ENCODE results near the gene PLCG1.

The PLCG1 gene

GRCh38 chr20:41152108-41152757 lies 14.9 kb downstream of the PLCG1 start:
- no peak for TF ChIP-seq CTCF (conservative IDR thresholded peaks at IDR 0.05; ENCODE audit: low read depth, low read length)
- no peak for DNase-seq (ENCODE audit: low read depth)
- no peak overlapping the region for H3K4me3 ChIP-seq (ENCODE audit: low read length)

- no peak for TF ChIP-seq CTCF (conservative IDR thresholded peaks at IDR 0.05; ENCODE audit: low read depth, low read length)
- DNase-seq (ENCODE audit: low read depth): no peak
- no peak overlapping the region for H3K4me3 ChIP-seq (ENCODE audit: low read length)
Observed at GRCh38 chr20:41154436-41155176, 17.3 kb downstream of the PLCG1 start.

- no peak for TF ChIP-seq CTCF (conservative IDR thresholded peaks at IDR 0.05; ENCODE audit: low read depth, low read length)
- no peak overlapping the region for H3K4me3 ChIP-seq (ENCODE audit: low read length)
- DNase-seq (ENCODE audit: low read depth): no peak
Observed at GRCh38 chr20:41155261-41155660, 17.9 kb downstream of the PLCG1 start.

- DNase-seq (ENCODE audit: low read depth): no peak
- H3K4me3 ChIP-seq (ENCODE audit: low read length): no peak overlapping the region
- TF ChIP-seq CTCF (conservative IDR thresholded peaks at IDR 0.05; ENCODE audit: low read depth, low read length): no peak
Observed at GRCh38 chr20:41158082-41158625, 20.8 kb downstream of the PLCG1 start.

- no peak for TF ChIP-seq CTCF (conservative IDR thresholded peaks at IDR 0.05; ENCODE audit: low read depth, low read length)
- no peak for DNase-seq (ENCODE audit: low read depth)
- H3K4me3 ChIP-seq (ENCODE audit: low read length): no peak overlapping the region
Observed at GRCh38 chr20:41159547-41159946, 22.2 kb downstream of the PLCG1 start.

- H3K4me3 ChIP-seq (ENCODE audit: low read length): no peak overlapping the region
- no peak for DNase-seq (ENCODE audit: low read depth)
- no peak for TF ChIP-seq CTCF (conservative IDR thresholded peaks at IDR 0.05; ENCODE audit: low read depth, low read length)
Observed at GRCh38 chr20:41160686-41161085, 23.3 kb downstream of the PLCG1 start.

GRCh38 chr20:41161886-41162285 lies 24.5 kb downstream of the PLCG1 start:
- H3K4me3 ChIP-seq (ENCODE audit: low read length): no peak overlapping the region
- DNase-seq (ENCODE audit: low read depth): no peak
- no peak for TF ChIP-seq CTCF (conservative IDR thresholded peaks at IDR 0.05; ENCODE audit: low read depth, low read length)

Data from retinal pigment epithelial cell (primary cell).